HG03280 (cell line): Measurements from ENCODE around the gene C6orf15.

Experiments used
- ATAC-seq: cut with Tn5 transposase; IDR thresholded peaks from one replicate; pipeline ENCODE4 v1.9.1; 2021; ENCODE audit warnings: mild to moderate bottlenecking, moderate library complexity; ENCODE audit not compliant: unreplicated experiment

C6orf15 gene

GRCh38 chr6:31112478-31112877, at the start of gene C6orf15:
TSS of gene C6orf15 (minus strand) at chr6:31112575. CDS start at chr6:31112555, 20 bp downstream.
- ATAC-seq, result no peak

GRCh38 chr6:31161216-31162126, 49.1 kb upstream of the C6orf15 start:
- no peak for ATAC-seq

GRCh38 chr6:31158863-31159855, 46.8 kb upstream of the C6orf15 start:
- ATAC-seq, result no peak

- peak; percentile 89 for ATAC-seq
Observed at GRCh38 chr6:31158140-31158862, 45.9 kb upstream of the C6orf15 start, which contains the start of gene TCF19. TSS of gene TCF19 (plus strand) at chr6:31158589. CDS start at chr6:31159470, 881 bp downstream.

GRCh38 chr6:31157513-31158139, 45.3 kb upstream of the C6orf15 start, which contains the start of gene CCHCR1:
TSS of gene CCHCR1 (minus strand) at chr6:31157802. CDS start at chr6:31157600, 202 bp downstream.
- no peak for ATAC-seq

- ATAC-seq, result no peak
Observed at GRCh38 chr6:31156641-31157040, 44.3 kb upstream of the C6orf15 start.

GRCh38 chr6:31154436-31154835, 42.1 kb upstream of the C6orf15 start:
- no peak for ATAC-seq

GRCh38 chr6:31152781-31153180, 40.4 kb upstream of the C6orf15 start:
- no peak for ATAC-seq

- no peak for ATAC-seq
Observed at GRCh38 chr6:31149827-31150447, 37.6 kb upstream of the C6orf15 start.

GRCh38 chr6:31145386-31145785, 33.0 kb upstream of the C6orf15 start:
- ATAC-seq, result no peak

GRCh38 chr6:31144970-31145340, 32.6 kb upstream of the C6orf15 start:
- no peak for ATAC-seq

GRCh38 chr6:31144296-31144969, 32.1 kb upstream of the C6orf15 start:
- ATAC-seq, result no peak

- ATAC-seq, result no peak
Observed at GRCh38 chr6:31143148-31143547, 30.8 kb upstream of the C6orf15 start.

GRCh38 chr6:31142361-31142761, 30.0 kb upstream of the C6orf15 start:
- no peak for ATAC-seq

- no peak for ATAC-seq
Observed at GRCh38 chr6:31140643-31141042, 28.3 kb upstream of the C6orf15 start.

- ATAC-seq, result no peak
Observed at GRCh38 chr6:31139599-31139998, 27.2 kb upstream of the C6orf15 start.

GRCh38 chr6:31138982-31139381, 26.6 kb upstream of the C6orf15 start, which contains the start of gene PSORS1C2:
TSS of gene PSORS1C2 (minus strand) at chr6:31139066. CDS start at chr6:31139026, 40 bp downstream.
- ATAC-seq, result no peak

- ATAC-seq, result no peak
Observed at GRCh38 chr6:31135710-31136109, 23.3 kb upstream of the C6orf15 start.

GRCh38 chr6:31132806-31133205, 20.4 kb upstream of the C6orf15 start:
- ATAC-seq, result no peak
